CD14-positive monocyte (primary cell): ENCODE measurements around the gene NSMCE1. TPM values are rescaled to one million over a fixed set of nuclear protein-coding genes. Genes with fewer than 3 reads are reported as not detected.
"Not testable (repeated sequence)": the region's sequence is repeated elsewhere in the genome, so short reads cannot be mapped to it uniquely, and the experiment has no call there.

Experiments
- DNase-seq, 3 donors: peaks; one replicate each; pipeline ENCODE4 v3.0.0-alpha.2; 2011 to 2022
- H2AFZ ChIP-seq: 2 replicates; pipeline ENCODE4 v1.6.0; 2012; ENCODE audit warnings: mild to moderate bottlenecking, low read depth, low read length, inconsistent platforms; ENCODE audit not compliant: insufficient read depth, poor library complexity, severe bottlenecking
- H3K27ac ChIP-seq, 2 donors: 1 replicate in 1 of 2; 2 replicates in 1 of 2; pipeline ENCODE4 v1.5.1; 2012 to 2013; ENCODE audit warnings: low read length in 2 of 2, control low read depth in 1 of 2, inconsistent platforms in 1 of 2, low read depth in 1 of 2, mild to moderate bottlenecking in 1 of 2
- H3K27me3 ChIP-seq, 2 donors: one replicate each; pipeline versions ENCODE4 v1.6.0 to v1.6.1; 2011 to 2013; ENCODE audit warnings: low read length in 2 of 2; ENCODE audit not compliant: control insufficient read depth in 2 of 2, insufficient read depth in 2 of 2
- H3K36me3 ChIP-seq, 2 donors: replicated peaks in 1 of 2; 1 replicate in 1 of 2; 2 replicates in 1 of 2; pipeline versions ENCODE4 v1.5.1 to v1.6.1; 2012 to 2013; ENCODE audit warnings: low read length in 2 of 2, control low read depth in 1 of 2, inconsistent platforms in 1 of 2, mild to moderate bottlenecking in 1 of 2; ENCODE audit not compliant: insufficient read depth in 2 of 2, control insufficient read depth in 1 of 2
- H3K4me1 ChIP-seq, 2 donors: 1 replicate in 1 of 2; 2 replicates in 1 of 2; pipeline versions ENCODE4 v1.5.1 to v1.6.1; 2012 to 2013; ENCODE audit warnings: low read length in 2 of 2, control low read depth in 1 of 2, inconsistent platforms in 1 of 2, mild to moderate bottlenecking in 1 of 2, moderate library complexity in 1 of 2; ENCODE audit not compliant: insufficient read depth in 2 of 2, control insufficient read depth in 1 of 2
- H3K4me2 ChIP-seq: replicated peaks from 2 replicates; pipeline ENCODE3; 2012; ENCODE audit warnings: low read length, moderate library complexity, mild to moderate bottlenecking; ENCODE audit not compliant: poor library complexity, severe bottlenecking; ENCODE audit errors: extremely low read depth
- H3K4me3 ChIP-seq, 3 experiments: fragments of 200-600 bp in 1 of 3; sonication (generic) in 1 of 3; replicated peaks in 1 of 3; 1 replicate in 2 of 3; 2 replicates in 1 of 3; pipeline ENCODE4 v1.5.1; 2011 to 2013; ENCODE audit warnings: low read length in 3 of 3, mild to moderate bottlenecking in 3 of 3, control low read depth in 2 of 3, low read depth in 2 of 3, inconsistent platforms in 1 of 3, moderate library complexity in 1 of 3
- H3K79me2 ChIP-seq: 2 replicates; pipeline ENCODE4 v1.6.0; 2012; ENCODE audit warnings: mild to moderate bottlenecking, control low read depth, inconsistent platforms, low read length, moderate library complexity; ENCODE audit not compliant: insufficient read depth
- H3K9ac ChIP-seq: 2 replicates; pipeline ENCODE4 v1.6.0; 2017; ENCODE audit warnings: low read length, mild to moderate bottlenecking; ENCODE audit not compliant: insufficient read depth, poor library complexity, severe bottlenecking
- H3K9me3 ChIP-seq, 2 donors: replicated peaks in 1 of 2; 1 replicate in 1 of 2; 2 replicates in 1 of 2; pipeline versions ENCODE4 v1.5.1 to v1.6.1; 2012 to 2013; ENCODE audit warnings: low read length in 2 of 2, control low read depth in 1 of 2; ENCODE audit not compliant: control insufficient read depth in 1 of 2, insufficient read depth in 1 of 2
- H4K20me1 ChIP-seq: 2 replicates; pipeline ENCODE4 v1.6.0; 2012; ENCODE audit warnings: mild to moderate bottlenecking, low read length, control low read depth, moderate library complexity; ENCODE audit not compliant: insufficient read depth
- H3K27ac Mint-ChIP-seq, 7 donors: one replicate each; pipeline ENCODE4 v1.8.0; 2020; ENCODE audit warnings: mild to moderate bottlenecking in 7 of 7, mixed read lengths in 7 of 7, moderate library complexity in 6 of 7, inconsistent platforms in 2 of 7
- H3K27me3 Mint-ChIP-seq, 3 donors: one replicate each; pipeline ENCODE4 v1.8.0; 2021 to 2022; ENCODE audit warnings: low read depth in 3 of 3, mild to moderate bottlenecking in 3 of 3, mixed read lengths in 3 of 3, moderate library complexity in 3 of 3, inconsistent platforms in 1 of 3
- H3K36me3 Mint-ChIP-seq, 2 donors: one replicate each; pipeline ENCODE4 v1.8.0; 2020; ENCODE audit warnings: mixed read lengths in 2 of 2, inconsistent platforms in 1 of 2, mild to moderate bottlenecking in 1 of 2
- H3K4me1 Mint-ChIP-seq: one replicate; pipeline ENCODE4 v1.8.0; 2020; ENCODE audit warnings: mild to moderate bottlenecking, mixed read lengths
- H3K4me3 Mint-ChIP-seq, 2 donors: one replicate each; pipeline ENCODE4 v1.8.0; 2020; ENCODE audit warnings: mild to moderate bottlenecking in 2 of 2, mixed read lengths in 2 of 2, moderate library complexity in 1 of 2
- H3K9me3 Mint-ChIP-seq, 7 donors: one replicate each; pipeline ENCODE4 v1.8.0; 2020 to 2022; ENCODE audit warnings: mixed read lengths in 7 of 7, mild to moderate bottlenecking in 6 of 7, moderate library complexity in 6 of 7, inconsistent platforms in 2 of 7
- WGBS: methylation state at CpG from one replicate; pipeline ENCODE4 v1.1.5; 2013; ENCODE audit warnings: missing lambda C conversion rate; ENCODE audit not compliant: insufficient coverage; 5-methylcytosine and 5-hydroxymethylcytosine counted together
- intact Hi-C, 2 donors: fragments of 100-400 bp; cut with micrococcal nuclease; formaldehyde crosslinking; loops; one replicate each; pipeline versions ENCODE4 v1.15.0 to v1.15.1; 2023
- polyA plus RNA-seq, 3 donors: library from polyadenylated mRNA; depleted of rRNA in 1 of 3; unstranded in 2 of 3; stranded (reverse) in 1 of 3; fragments of 300-500 nt in 2 of 3; fragments of >200 nt in 1 of 3; fragmentation: Illumina TruSeq in 2 of 3; gene quantifications; 1 replicate in 2 of 3; 2 replicates in 1 of 3; pipeline ENCODE4 v1.2.3, GENCODE V29; 2012 to 2021
- TF ChIP-seq, protein P1 (sequence below): fragments of 200-600 bp; IDR thresholded peaks from one replicate; pipeline ENCODE4 v1.8.0; 2022; ENCODE audit warnings: antibody characterized with exemption, mild to moderate bottlenecking

NSMCE1 gene
- polyA plus RNA-seq, 3 donors: 19.6 to 85.2 (median 82.6) TPM

DNA sequence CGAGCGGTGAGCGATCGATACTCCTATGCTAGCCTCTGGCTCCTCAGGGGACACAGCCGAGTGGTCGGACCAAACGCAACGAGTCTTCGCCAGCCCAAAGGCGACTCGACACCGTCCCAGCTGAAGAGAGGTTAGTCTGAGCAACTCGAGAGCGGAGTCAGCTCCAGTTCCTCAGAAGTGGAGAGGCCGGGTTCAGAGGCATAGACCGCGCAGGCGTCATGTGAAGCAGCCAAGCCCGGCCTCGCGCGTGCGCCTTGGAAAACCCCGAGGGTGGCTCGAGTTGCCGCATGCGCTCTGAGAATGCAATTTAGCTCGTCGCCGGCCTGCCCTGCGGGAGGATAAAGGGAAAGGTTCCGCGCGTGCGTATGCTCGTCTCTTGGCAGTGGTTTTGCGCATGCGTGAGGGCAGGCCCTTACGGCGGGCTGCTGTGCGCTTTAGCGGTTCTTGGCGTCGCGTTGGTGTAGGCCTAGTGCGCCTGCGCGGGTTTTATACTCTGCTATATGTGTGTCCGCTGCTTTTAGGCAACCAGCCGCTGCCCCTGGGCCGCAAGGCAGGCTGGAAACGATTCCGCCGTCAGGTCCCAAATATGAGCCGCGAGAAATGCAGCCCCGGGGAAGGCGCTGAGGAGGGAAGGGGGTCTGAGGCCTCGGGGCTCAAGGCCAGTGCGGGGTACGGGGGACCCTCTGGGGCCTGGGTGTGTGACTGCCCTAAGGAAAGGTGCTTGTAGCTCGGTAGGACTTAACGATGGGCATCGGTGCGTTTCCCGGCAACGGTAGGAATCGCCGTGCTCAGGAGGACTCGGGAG lies 64.9 kb downstream of the NSMCE1 start, which contains the start of gene KDM8:
Gene KDM8, plus strand, starts transcription at position 20 of the 805 bp plus-strand sequence. CDS start 6,598 bp downstream, outside the sequence.
- H4K20me1 ChIP-seq: no peaks in the 10 kb centered on the region
- peak within 1 kb of the TSS; percentile 96 for H3K9ac ChIP-seq
- H3K4me3 ChIP-seq: peak within 1 kb of the TSS; percentile 57 to 79 (median 65)
- TF ChIP-seq, protein P1, sequence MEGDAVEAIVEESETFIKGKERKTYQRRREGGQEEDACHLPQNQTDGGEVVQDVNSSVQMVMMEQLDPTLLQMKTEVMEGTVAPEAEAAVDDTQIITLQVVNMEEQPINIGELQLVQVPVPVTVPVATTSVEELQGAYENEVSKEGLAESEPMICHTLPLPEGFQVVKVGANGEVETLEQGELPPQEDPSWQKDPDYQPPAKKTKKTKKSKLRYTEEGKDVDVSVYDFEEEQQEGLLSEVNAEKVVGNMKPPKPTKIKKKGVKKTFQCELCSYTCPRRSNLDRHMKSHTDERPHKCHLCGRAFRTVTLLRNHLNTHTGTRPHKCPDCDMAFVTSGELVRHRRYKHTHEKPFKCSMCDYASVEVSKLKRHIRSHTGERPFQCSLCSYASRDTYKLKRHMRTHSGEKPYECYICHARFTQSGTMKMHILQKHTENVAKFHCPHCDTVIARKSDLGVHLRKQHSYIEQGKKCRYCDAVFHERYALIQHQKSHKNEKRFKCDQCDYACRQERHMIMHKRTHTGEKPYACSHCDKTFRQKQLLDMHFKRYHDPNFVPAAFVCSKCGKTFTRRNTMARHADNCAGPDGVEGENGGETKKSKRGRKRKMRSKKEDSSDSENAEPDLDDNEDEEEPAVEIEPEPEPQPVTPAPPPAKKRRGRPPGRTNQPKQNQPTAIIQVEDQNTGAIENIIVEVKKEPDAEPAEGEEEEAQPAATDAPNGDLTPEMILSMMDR: no peak
- WGBS: under 1% methylated on average over 70 of the region's 70 CpGs
- Mint-ChIP-seq H3K27me3 (peaks cover 0 to 2% (median 0%) of the 10 kb centered on the region in 3 donors), H3K4me1 (peaks cover 35% of the 10 kb centered on the region), H3K36me3 (peaks cover 0 to 10% of the 10 kb centered on the region in 2 donors), H3K4me3 (peak within 1 kb of the TSS; percentile 90 to 98), H3K27ac (peak within 1 kb of the TSS; percentile 99 to 100 (median 99)), H3K9me3 (no peaks in the 10 kb centered on the region)
- H3K4me2 ChIP-seq: peak within 1 kb of the TSS; percentile 94
- intact Hi-C loops: loop anchor here in 1 of 2 donors (10.0 kb wide), 1 partner anchor 341 kb away; the partner anchor contains the start of gene GTF3C1
- H2AFZ ChIP-seq: peak within 1 kb of the TSS; percentile 99
- H3K9me3 ChIP-seq: no peaks in the 10 kb centered on the region
- H3K4me1 ChIP-seq: peaks cover 30 to 33% of the 10 kb centered on the region in 2 donors
- peak within 1 kb of the TSS; percentile 95 to 96 for H3K27ac ChIP-seq
- peaks cover 12% of the 10 kb centered on the region for H3K79me2 ChIP-seq
- H3K36me3 ChIP-seq: peaks cover 0 to 10% of the 10 kb centered on the region in 2 donors
- H3K27me3 ChIP-seq: no peaks in the 10 kb centered on the region
- DNase-seq: peak; percentile 100

DNA sequence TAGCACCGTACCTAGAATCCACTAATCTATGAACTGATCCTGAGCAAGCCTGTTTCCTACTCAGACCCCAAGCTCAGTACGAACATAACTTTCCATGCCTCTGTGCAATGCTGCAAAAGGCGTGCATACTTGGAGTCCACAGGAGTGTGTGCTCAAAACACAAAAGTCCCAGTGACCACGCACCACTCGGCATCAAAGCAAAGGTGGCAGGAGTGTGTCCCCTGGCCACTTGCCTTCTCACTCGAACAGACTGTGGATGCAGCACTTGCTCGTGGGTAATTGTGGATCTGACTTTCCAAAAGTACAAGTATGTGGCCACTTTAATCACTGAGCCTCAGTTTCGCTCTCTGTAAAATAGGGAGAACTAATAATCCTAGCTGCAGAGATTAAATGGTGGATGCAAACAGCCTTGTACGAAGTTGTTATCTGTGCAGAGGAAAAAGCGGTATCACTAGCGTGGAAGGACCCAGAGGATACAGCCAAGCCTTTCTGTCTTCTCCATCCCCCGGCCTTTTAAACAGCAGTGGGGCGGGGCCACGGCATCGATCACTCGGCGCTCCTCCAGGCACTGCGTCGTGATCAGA lies 65.6 kb downstream of the NSMCE1 start:
- Mint-ChIP-seq H3K4me1 (peaks cover 35% of the 10 kb centered on the region), H3K27me3 (peaks cover 0 to 2% (median 0%) of the 10 kb centered on the region in 3 donors), H3K9me3 (no peaks in the 10 kb centered on the region), H3K36me3 (peaks cover 0 to 10% of the 10 kb centered on the region in 2 donors), H3K27ac (peak overlapping the region; percentile 99 to 100 (median 99)), H3K4me3 (peak overlapping the region; percentile 90 to 98)
- TF ChIP-seq, protein P1: no peak
- H3K4me3 ChIP-seq: peak overlapping the region; percentile 57 to 79 (median 65)
- peak overlapping the region; percentile 99 for H2AFZ ChIP-seq
- H3K27ac ChIP-seq: peak overlapping the region; percentile 95 to 96
- no peaks in the 10 kb centered on the region for H4K20me1 ChIP-seq
- no peaks in the 10 kb centered on the region for H3K9me3 ChIP-seq
- H3K79me2 ChIP-seq: peaks cover 12% of the 10 kb centered on the region
- no peak for DNase-seq
- peak overlapping the region; percentile 96 for H3K9ac ChIP-seq
- WGBS: 25% methylated on average over 16 of the region's 19 CpGs
- peaks cover 0 to 5% of the 10 kb centered on the region in 2 donors for H3K36me3 ChIP-seq
- intact Hi-C loops: loop anchor here in 1 of 2 donors (10.0 kb wide), 1 partner anchor 342 kb away; the partner anchor contains the start of gene GTF3C1
- peaks cover 30 to 34% of the 10 kb centered on the region in 2 donors for H3K4me1 ChIP-seq
- no peaks in the 10 kb centered on the region for H3K27me3 ChIP-seq
- peak overlapping the region; percentile 94 for H3K4me2 ChIP-seq

DNA sequence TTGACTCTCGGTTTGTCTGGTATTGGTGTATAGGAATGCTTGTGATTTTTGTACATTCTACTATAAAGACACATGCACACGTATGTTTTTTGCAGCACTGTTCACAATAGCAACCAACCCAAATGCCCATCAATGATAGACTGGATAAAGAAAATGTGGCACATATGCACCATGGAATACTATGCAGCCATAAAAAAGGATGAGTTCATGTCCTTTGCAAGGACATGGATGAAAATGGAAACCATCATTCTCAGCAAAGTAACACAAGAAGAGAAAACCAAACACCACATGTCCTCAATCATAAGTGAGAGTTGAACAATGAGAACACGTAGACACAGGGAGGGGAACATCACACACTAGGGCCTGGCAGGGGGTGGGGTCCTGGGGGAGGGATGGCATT lies 67.7 kb downstream of the NSMCE1 start:
- H3K9me3 Mint-ChIP-seq, H3K4me3 ChIP-seq, H3K36me3 Mint-ChIP-seq, H2AFZ ChIP-seq, H3K27ac ChIP-seq, H3K27me3 Mint-ChIP-seq, H3K4me3 Mint-ChIP-seq, H3K36me3 ChIP-seq, H4K20me1 ChIP-seq, H3K4me2 ChIP-seq, H3K27me3 ChIP-seq, H3K9me3 ChIP-seq, H3K9ac ChIP-seq, DNase-seq: not testable (repeated sequence)
- peaks cover 30 to 34% of the 10 kb centered on the region in 2 donors for H3K4me1 ChIP-seq
- no CpG with 5 or more reads among the region's 3 CpGs for WGBS
- intact Hi-C loops: loop anchor here in 1 of 2 donors (10.0 kb wide), 1 partner anchor 344 kb away; the partner anchor contains the start of gene GTF3C1
- peak overlapping the region in 2 of 7 donors; percentile 30 to 91 for H3K27ac Mint-ChIP-seq
- peaks cover 35% of the 10 kb centered on the region for H3K4me1 Mint-ChIP-seq
- peaks cover 12% of the 10 kb centered on the region for H3K79me2 ChIP-seq
